Measurements from ENCODE around the gene TIMP2.
A peak's percentile ranks its signal among the peaks of the same experiment; 100 is the strongest.
"Not testable (repeated sequence)": the region's sequence is repeated elsewhere in the genome, so short reads cannot be mapped to it uniquely, and the experiment has no call there.

Gene TIMP2

GRCh38 chr17:78884148-78884825 lies 40.9 kb downstream of the TIMP2 start:
- no peaks in the 10 kb centered on the region for H3K27me3 ChIP-seq (ENCODE audit: insufficient read depth, low read length)
- peak overlapping the region; percentile 54; the same call in 1 of the 2 replicates for H3K9ac ChIP-seq (ENCODE audit: low read depth, low read length)
- no peaks in the 10 kb centered on the region for H3K36me3 ChIP-seq (ENCODE audit: insufficient read depth, low read length)
- WGBS, result 60% methylated on average over 20 of the region's 20 CpGs
- H3K4me3 ChIP-seq (ENCODE audit: low read length), result peak overlapping the region; percentile 1; the same call in 1 of the 2 replicates
- H3K27ac ChIP-seq (ENCODE audit: low read depth, low read length), result peak overlapping the region; percentile 49
- peaks cover 18% of the 10 kb centered on the region; the same call in 1 of the 2 replicates for H3K4me1 ChIP-seq (ENCODE audit: insufficient read depth, low read length)
- no peaks in the 10 kb centered on the region for H3K9me3 ChIP-seq (ENCODE audit: insufficient read depth, low read depth, low read length)

DNA sequence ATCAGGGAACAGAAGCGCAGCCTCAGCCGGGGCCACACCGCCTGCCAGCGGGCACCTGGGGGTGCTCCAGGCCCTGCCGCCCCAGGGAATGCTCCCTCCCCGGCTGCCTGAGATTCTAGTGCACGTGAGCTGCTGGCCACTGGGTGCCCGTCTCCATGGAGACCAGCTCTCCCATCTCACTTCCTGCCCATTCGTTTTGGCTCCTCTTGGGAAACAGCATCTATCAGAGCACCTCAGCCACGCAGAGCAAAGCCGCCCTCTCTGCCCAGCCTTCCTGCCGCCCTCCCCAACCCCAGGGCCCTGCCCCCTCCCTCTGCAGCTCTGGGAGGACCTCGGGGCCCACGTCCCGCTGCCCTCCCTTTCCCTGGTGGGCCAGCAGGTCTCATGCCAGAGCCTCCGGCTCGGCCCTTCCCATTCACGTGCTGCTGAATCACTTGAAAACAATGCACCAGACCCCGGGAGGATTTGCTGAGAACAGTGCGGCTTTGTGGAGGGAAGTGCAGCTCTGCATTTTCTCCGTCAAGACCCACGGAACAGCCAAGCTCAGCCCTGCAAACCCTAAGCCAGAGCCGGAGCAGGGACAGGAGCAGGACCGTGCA lies 41.6 kb downstream of the TIMP2 start:
- H3K9ac ChIP-seq (ENCODE audit: low read depth, low read length), result peak overlapping the region; percentile 54; the same call in 1 of the 2 replicates
- peak overlapping the region; percentile 49 for H3K27ac ChIP-seq (ENCODE audit: low read depth, low read length)
- no peaks in the 10 kb centered on the region for H3K27me3 ChIP-seq (ENCODE audit: insufficient read depth, low read length)
- WGBS, result 22% methylated on average over 24 of the region's 24 CpGs
- H3K4me1 ChIP-seq (ENCODE audit: insufficient read depth, low read length), result peaks cover 18% of the 10 kb centered on the region; the same call in 1 of the 2 replicates
- H3K4me3 ChIP-seq (ENCODE audit: low read length), result peak overlapping the region; percentile 1; the same call in 1 of the 2 replicates
- no peaks in the 10 kb centered on the region for H3K9me3 ChIP-seq (ENCODE audit: insufficient read depth, low read depth, low read length)
- no peaks in the 10 kb centered on the region for H3K36me3 ChIP-seq (ENCODE audit: insufficient read depth, low read length)

- Histone ChIP-seq H3K36me3 (ENCODE audit: insufficient read depth, low read length) (no peaks in the 10 kb centered on the region), H3K9me3 (ENCODE audit: insufficient read depth, low read depth, low read length) (no peaks in the 10 kb centered on the region), H3K4me1 (ENCODE audit: insufficient read depth, low read length) (peaks cover 18% of the 10 kb centered on the region; the same call in 1 of the 2 replicates), H3K4me3 (ENCODE audit: low read length) (no peak overlapping the region), H3K27me3 (ENCODE audit: insufficient read depth, low read length) (no peaks in the 10 kb centered on the region), H3K27ac (ENCODE audit: low read depth, low read length) (peak overlapping the region; percentile 49), H3K9ac (ENCODE audit: low read depth, low read length) (peak overlapping the region; percentile 54; the same call in 1 of the 2 replicates)
- WGBS, result 74% methylated on average over 10 of the region's 10 CpGs
Measured at GRCh38 chr17:78883089-78883532, 42.1 kb downstream of the TIMP2 start.

DNA sequence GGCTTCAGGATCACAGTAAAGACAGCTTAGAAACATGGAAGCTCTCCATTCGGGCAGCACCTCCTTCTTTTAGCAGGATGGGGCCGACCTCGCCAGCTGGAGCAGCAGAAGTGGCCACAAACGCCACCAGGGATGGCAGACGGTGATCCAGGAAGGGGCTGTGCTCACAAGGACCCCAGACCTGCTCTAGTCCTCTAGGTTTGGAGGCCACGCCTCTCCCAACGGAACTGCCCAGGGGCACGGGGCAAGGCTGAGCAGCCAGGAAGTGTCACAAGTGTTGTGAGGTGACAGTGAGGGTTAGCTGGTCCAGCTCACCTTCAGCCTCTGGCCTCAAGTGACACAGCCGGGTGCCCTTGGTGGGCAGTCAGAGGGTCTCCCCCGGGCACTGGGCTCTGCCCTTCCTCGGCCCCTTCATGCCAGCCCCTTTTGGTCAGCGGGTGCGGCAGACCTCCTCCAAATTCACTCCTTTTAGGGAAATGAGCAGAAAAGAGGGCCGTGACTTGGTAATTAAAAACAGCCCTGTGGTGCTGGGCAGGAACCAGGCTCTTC lies 42.6 kb downstream of the TIMP2 start:
- H3K4me1 ChIP-seq (ENCODE audit: insufficient read depth, low read length), result peaks cover 18% of the 10 kb centered on the region; the same call in 1 of the 2 replicates
- H3K4me3 ChIP-seq (ENCODE audit: low read length), result no peak overlapping the region
- no peak overlapping the region for H3K9ac ChIP-seq (ENCODE audit: low read depth, low read length)
- H3K36me3 ChIP-seq (ENCODE audit: insufficient read depth, low read length), result no peaks in the 10 kb centered on the region
- peak overlapping the region; percentile 23; the same call in 1 of the 2 replicates for H3K27ac ChIP-seq (ENCODE audit: low read depth, low read length)
- WGBS, result 85% methylated on average over 14 of the region's 14 CpGs
- no peaks in the 10 kb centered on the region for H3K9me3 ChIP-seq (ENCODE audit: insufficient read depth, low read depth, low read length)
- H3K27me3 ChIP-seq (ENCODE audit: insufficient read depth, low read length), result no peaks in the 10 kb centered on the region

- no peak overlapping the region for H3K9ac ChIP-seq (ENCODE audit: low read depth, low read length)
- 88% methylated on average over 28 of the region's 28 CpGs for WGBS
- H3K4me3 ChIP-seq (ENCODE audit: low read length), result no peak overlapping the region
- H3K9me3 ChIP-seq (ENCODE audit: insufficient read depth, low read depth, low read length), result no peaks in the 10 kb centered on the region
- H3K4me1 ChIP-seq (ENCODE audit: insufficient read depth, low read length), result peaks cover 25% of the 10 kb centered on the region; the same call in 1 of the 2 replicates
- no peak overlapping the region for H3K27ac ChIP-seq (ENCODE audit: low read depth, low read length)
- H3K27me3 ChIP-seq (ENCODE audit: insufficient read depth, low read length), result no peaks in the 10 kb centered on the region
- no peaks in the 10 kb centered on the region for H3K36me3 ChIP-seq (ENCODE audit: insufficient read depth, low read length)
Measured at GRCh38 chr17:78879635-78880186, 45.5 kb downstream of the TIMP2 start.

DNA sequence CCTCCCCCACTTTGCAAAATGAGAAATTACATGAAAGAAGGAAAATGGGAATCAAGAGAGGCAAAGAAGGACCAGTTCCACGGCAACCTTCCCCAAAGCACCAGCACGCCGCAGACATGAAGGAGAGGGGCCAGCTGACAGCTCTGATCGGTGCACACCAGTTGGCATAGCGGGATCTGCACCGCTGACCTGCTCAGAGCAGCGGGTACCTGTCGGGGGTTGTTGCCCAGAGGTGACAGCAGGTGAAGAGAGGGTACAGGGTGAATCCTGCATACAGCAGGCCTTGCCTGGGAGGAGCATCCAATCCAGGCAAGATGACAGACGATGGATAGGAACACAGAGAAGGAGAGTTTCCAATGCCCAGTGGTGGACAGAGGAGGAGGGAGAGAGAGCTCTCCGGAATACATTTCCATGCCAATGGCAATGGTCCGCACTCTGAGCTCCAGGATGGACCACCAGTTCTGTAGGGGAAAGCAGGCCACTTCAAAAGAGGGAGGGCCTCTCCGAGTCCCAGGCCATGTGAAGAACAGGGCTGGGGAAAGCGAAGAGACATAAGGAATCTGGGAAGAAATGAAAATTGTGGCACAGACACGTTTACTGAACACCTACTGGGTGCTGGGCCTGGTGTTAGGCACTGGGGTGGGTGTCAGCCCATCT lies 46.2 kb downstream of the TIMP2 start:
- no peaks in the 10 kb centered on the region for H3K27me3 ChIP-seq (ENCODE audit: insufficient read depth, low read length)
- no peak overlapping the region for H3K4me3 ChIP-seq (ENCODE audit: low read length)
- H3K9me3 ChIP-seq (ENCODE audit: insufficient read depth, low read depth, low read length), result no peaks in the 10 kb centered on the region
- 94% methylated on average over 14 of the region's 14 CpGs for WGBS
- H3K27ac ChIP-seq (ENCODE audit: low read depth, low read length), result no peak overlapping the region
- no peak overlapping the region for H3K9ac ChIP-seq (ENCODE audit: low read depth, low read length)
- H3K4me1 ChIP-seq (ENCODE audit: insufficient read depth, low read length), result peaks cover 18% of the 10 kb centered on the region; the same call in 1 of the 2 replicates
- no peaks in the 10 kb centered on the region for H3K36me3 ChIP-seq (ENCODE audit: insufficient read depth, low read length)

GRCh38 chr17:78878261-78878660 lies 46.9 kb downstream of the TIMP2 start:
- WGBS, result 95% methylated on average over 15 of the region's 15 CpGs
- Histone ChIP-seq H3K4me3 (ENCODE audit: low read length) (no peak overlapping the region), H3K36me3 (ENCODE audit: insufficient read depth, low read length) (no peaks in the 10 kb centered on the region), H3K9ac (ENCODE audit: low read depth, low read length) (no peak overlapping the region), H3K4me1 (ENCODE audit: insufficient read depth, low read length) (peaks cover 13% of the 10 kb centered on the region; the same call in 1 of the 2 replicates), H3K27me3 (ENCODE audit: insufficient read depth, low read length) (no peaks in the 10 kb centered on the region), H3K27ac (ENCODE audit: low read depth, low read length) (no peak overlapping the region), H3K9me3 (ENCODE audit: insufficient read depth, low read depth, low read length) (no peaks in the 10 kb centered on the region)

GRCh38 chr17:78876954-78877517 lies 48.2 kb downstream of the TIMP2 start:
- H3K27me3 ChIP-seq (ENCODE audit: insufficient read depth, low read length); H3K4me3 ChIP-seq (ENCODE audit: low read length); H3K4me1 ChIP-seq (ENCODE audit: insufficient read depth, low read length); H3K27ac ChIP-seq (ENCODE audit: low read depth, low read length); H3K36me3 ChIP-seq (ENCODE audit: insufficient read depth, low read length); H3K9ac ChIP-seq (ENCODE audit: low read depth, low read length); H3K9me3 ChIP-seq (ENCODE audit: insufficient read depth, low read depth, low read length): not testable (repeated sequence)
- 95% methylated on average over 8 of the region's 8 CpGs for WGBS

DNA sequence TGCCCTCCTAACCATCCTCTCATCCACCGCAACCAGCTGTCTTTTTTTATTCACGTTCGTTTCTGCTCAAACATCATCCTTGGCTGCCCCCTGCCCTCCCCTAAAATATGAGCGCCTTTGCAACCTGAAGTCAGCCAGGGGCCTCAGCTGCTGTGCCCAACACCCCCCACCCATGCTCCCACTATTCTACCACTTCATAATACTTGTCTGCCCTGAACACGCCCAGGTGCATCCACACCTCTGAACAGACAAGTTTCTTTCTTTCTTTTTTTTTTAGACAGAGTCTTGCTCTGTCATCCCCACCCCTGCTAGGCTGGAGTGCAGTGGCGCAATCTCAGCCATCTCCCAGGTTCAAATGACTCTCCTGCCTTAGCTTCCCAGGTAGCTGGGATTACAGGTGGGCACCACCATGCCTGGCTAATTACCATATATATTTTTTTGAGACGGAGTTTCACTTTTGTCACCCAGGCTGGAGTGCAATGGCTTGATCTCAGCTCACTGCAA lies 49.0 kb downstream of the TIMP2 start:
- H3K4me3 ChIP-seq (ENCODE audit: low read length), result no peak overlapping the region
- no peaks in the 10 kb centered on the region for H3K9me3 ChIP-seq (ENCODE audit: insufficient read depth, low read depth, low read length)
- H3K27ac ChIP-seq (ENCODE audit: low read depth, low read length), result no peak overlapping the region
- H3K9ac ChIP-seq (ENCODE audit: low read depth, low read length), result no peak overlapping the region
- peaks cover 7% of the 10 kb centered on the region; the same call in 1 of the 2 replicates for H3K4me1 ChIP-seq (ENCODE audit: insufficient read depth, low read length)
- peaks cover 6% of the 10 kb centered on the region; the same call in 1 of the 2 replicates for H3K36me3 ChIP-seq (ENCODE audit: insufficient read depth, low read length)
- WGBS, result 96% methylated on average over 7 of the region's 7 CpGs
- H3K27me3 ChIP-seq (ENCODE audit: insufficient read depth, low read length), result no peaks in the 10 kb centered on the region

- Histone ChIP-seq H3K27ac (ENCODE audit: low read depth, low read length) (no peak overlapping the region), H3K9ac (ENCODE audit: low read depth, low read length) (no peak overlapping the region), H3K27me3 (ENCODE audit: insufficient read depth, low read length) (no peaks in the 10 kb centered on the region), H3K4me1 (ENCODE audit: insufficient read depth, low read length) (peaks cover 7% of the 10 kb centered on the region; the same call in 1 of the 2 replicates), H3K9me3 (ENCODE audit: insufficient read depth, low read depth, low read length) (no peaks in the 10 kb centered on the region), H3K4me3 (ENCODE audit: low read length) (no peak overlapping the region), H3K36me3 (ENCODE audit: insufficient read depth, low read length) (peaks cover 11% of the 10 kb centered on the region)
- WGBS, result 89% methylated on average over 9 of the region's 9 CpGs
Measured at GRCh38 chr17:78875363-78876093, 49.7 kb downstream of the TIMP2 start.
